DMS153 (cell line): Measurements from ENCODE around the gene RNU11.
"Not testable (repeated sequence)": the region's sequence is repeated elsewhere in the genome, so short reads cannot be mapped to it uniquely, and the experiment has no call there.

Experiments
- DNase-seq: peaks from one replicate; lab custom pipeline; 2025; lab: John Stamatoyannopoulos, UW

Gene RNU11

DNA sequence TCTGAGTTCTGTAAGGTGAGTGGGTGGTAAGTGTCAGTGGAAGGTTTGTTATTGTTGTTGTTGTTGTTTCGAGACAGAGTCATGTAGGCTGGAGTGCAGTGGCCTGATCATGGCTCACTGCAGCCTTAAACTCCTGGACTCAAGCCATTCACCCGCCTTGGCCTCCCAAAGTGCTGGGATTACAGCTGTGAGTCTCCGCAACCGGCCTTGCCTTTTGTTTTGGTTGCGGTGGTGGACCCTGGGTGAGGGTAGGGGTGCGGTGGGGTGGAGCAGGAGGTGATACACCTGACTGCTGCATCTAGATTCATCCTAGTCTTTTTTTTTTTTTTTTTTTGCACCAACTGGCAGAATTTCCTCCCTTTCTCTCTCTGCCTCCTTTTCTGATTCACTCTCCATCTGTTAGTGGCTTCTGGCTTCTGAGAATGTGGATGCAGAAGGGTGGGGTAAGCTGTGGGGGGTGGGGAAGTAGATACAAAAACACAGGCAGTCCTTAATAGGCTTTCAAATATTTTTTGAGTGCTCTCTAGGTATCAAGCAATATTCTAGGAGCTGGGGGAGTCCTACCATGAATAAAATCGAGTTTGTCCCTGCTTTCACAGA is 15.6 kb downstream of the RNU11 start:
- no peak for DNase-seq

DNA sequence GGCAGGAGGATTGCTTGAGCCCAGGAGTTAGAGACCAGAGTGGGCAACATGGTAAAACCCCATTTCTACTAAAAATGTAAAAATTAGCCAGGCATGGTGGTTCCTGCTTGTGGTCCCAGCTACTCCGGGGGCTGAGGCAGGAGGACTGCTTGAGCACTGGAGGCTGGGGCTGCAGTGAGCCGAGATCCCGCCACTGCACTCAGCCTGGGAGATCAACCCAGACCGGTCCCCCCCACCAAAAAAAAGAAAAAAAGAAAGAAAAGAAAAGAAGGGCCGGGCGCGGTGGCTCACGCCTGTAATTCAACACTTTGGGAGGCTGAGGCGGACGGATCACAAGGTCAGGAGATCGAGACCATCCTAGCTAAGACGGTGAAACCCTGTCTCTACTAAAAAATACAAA is 18.4 kb downstream of the RNU11 start:
- DNase-seq = no peak

GRCh38 chr1:28668191-28668955 is 20.0 kb downstream of the RNU11 start, which contains the start of gene GMEB1:
TSS of gene GMEB1 (plus strand) at chr1:28668784. CDS start at chr1:28683613, 14,829 bp downstream.
- DNase-seq = peak; percentile 87

- peak; percentile 39 for DNase-seq
Observed at GRCh38 chr1:28668956-28669723, 20.7 kb downstream of the RNU11 start.

DNA sequence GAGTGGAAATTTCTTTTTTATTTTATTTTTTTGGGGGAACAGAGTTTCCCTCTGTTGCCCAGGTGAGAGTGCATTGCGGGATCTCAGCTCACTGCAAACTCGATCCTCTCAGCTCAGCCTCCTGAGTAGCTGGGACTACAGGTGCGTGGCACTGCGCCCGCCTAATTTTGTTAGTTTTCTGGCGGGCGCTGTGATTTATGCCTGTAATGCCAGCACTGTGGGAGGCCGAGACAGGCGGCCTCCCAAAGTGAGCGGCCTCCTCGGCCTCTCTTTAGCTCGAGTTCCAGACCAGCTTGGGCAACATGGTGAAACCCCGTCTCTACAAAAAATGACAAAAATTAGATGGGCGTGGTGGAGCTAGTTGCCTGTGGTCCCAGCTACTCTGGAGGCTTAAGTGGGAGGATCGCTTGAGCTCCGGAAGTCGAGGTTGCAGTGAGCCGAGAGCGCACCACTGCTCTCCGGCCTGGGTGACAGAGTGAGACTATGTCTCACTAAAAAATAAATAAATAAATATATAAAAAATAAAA is 22.9 kb downstream of the RNU11 start:
- DNase-seq = no peak

DNA sequence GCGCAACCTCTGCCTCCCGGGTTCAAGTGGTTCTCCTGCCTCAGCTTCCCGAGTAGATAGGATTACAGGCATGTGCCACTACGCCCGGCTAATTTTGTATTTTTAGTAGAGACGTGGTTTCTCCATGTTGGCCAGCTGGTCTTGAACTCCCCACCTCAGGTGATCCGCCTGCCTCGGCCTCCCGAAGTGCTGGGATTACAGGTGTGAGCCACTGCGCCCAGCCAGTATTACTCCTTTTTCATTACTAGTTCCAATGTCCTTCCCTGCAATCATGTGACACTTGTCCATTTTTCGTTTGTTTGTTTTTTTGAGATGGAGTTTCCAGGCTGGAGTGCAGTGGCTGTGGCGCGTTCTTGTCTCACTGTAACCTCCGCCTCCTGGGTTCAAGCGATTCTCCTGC is 24.6 kb downstream of the RNU11 start:
- not testable (repeated sequence) for DNase-seq

GRCh38 chr1:28675924-28676257 is 27.5 kb downstream of the RNU11 start:
- DNase-seq = no peak

DNA sequence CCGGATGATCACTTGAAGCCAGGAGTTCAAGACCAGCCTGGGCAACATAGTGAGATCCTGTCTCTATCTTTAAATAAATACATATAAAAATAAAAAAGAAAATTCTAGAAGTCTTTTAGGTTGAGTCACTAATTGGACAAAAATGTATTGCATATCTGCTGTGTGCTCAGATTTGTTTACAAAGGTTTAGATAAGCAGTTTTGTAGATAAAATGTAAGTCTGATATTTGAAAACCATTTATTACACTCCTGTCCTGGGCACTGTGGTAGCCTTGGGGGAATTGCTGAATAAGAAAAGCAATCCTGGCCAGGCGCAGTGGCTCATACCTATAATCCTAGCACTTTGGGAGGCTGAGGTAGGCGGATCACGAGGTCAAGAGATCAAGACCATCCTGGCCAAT is 31.8 kb downstream of the RNU11 start:
- DNase-seq = no peak

DNA sequence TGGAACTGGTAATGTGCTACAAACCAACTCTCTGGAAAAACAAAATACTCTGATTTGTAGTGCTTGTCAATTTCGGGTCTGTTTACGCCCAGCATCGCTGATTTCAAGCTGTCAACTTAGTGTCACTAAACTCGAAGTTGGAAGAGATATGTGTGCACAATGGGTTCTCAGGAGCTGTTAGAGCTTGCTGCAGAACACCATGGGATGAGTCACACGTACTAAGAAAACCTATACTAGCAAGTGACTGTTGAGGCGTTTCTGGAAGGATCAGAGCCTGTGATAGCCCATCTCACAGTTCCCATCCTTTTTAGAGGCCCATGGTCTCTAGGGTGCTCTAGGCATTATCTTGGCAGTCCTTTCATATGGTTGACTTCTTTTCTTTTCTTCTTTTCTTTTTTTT is 34.4 kb downstream of the RNU11 start:
- DNase-seq = no peak

DNA sequence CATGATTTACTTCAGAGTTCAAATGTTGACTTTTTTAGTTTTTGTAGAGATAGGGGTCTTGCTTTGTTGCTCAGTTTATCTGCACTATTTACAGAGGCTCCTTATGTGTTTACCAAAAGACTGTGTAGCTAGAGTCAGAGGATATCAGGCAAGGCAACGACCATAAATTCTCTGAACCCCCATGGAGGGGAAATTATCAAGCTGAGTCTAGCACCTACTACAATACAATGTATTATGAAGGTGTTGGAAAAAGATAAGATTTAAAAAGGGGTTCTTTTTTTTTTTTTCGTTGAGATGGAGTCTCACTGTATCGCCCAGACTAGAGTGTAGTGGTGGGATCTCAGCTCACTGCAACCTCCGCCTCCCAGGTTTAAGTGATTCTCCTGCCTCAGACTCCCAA is 36.5 kb downstream of the RNU11 start:
- DNase-seq = no peak

DNA sequence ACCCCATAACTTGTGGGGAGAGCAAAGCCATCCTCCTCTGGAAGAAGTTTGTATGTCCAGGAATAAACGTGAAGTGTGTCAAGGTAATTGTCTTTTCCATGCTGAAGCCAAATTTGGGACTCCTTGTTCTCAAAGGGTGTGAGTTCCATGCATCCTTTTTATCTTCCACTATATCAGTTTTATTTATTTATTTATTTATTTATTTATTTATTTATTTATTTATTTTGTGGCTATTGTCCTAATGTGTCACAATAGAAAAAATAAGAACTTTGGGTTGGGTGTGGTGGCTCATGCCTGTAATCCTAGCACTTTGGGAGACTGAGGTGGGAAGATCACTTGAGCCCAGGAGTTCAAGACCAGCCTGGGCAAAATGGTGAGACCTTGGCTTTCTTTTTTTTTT is 43.2 kb downstream of the RNU11 start:
- DNase-seq = not testable (repeated sequence)
